Heart left ventricle (tissue), 16 donors: Measurements from ENCODE around the gene ACSL6. TPM values are rescaled to one million over a fixed set of nuclear protein-coding genes. Genes with fewer than 3 reads are reported as not detected.
A peak's percentile ranks its signal among the peaks of the same experiment; 100 is the strongest.
"Not testable (repeated sequence)": the region's sequence is repeated elsewhere in the genome, so short reads cannot be mapped to it uniquely, and the experiment has no call there.

Experiments
- ATAC-seq, 4 donors: fragments of 200-7000 bp; cut with Tn5 transposase; one replicate each; pipeline ENCODE4 v1.9.1; 2020 to 2022; ENCODE audit warnings: moderate library complexity in 4 of 4, mild to moderate bottlenecking in 3 of 4, moderate number of reproducible peaks in 1 of 4
- DNase-seq, 5 donors: peaks; one replicate each; pipeline ENCODE4 v3.0.0-alpha.2; 2020
- H3K27ac ChIP-seq, 12 donors: fragments of 200-600 bp; sonication (generic) in 4 of 12; one replicate each; pipeline versions ENCODE4 v1.5.0 to v1.8.0; 2016 to 2022; ENCODE audit warnings: mild to moderate bottlenecking in 2 of 12
- H3K27me3 ChIP-seq, 9 donors: fragments of 200-600 bp; sonication (generic) in 2 of 9; one replicate each; pipeline versions ENCODE4 v1.5.1 to v1.8.0; 2016 to 2022; ENCODE audit warnings: mild to moderate bottlenecking in 3 of 9
- H3K36me3 ChIP-seq, 9 donors: fragments of 200-600 bp; sonication (generic) in 2 of 9; one replicate each; pipeline versions ENCODE4 v1.5.0 to v1.8.0; 2018 to 2022; ENCODE audit warnings: mild to moderate bottlenecking in 2 of 9
- H3K4me1 ChIP-seq, 12 donors: fragments of 200-600 bp; sonication (generic) in 4 of 12; one replicate each; pipeline versions ENCODE4 v1.5.0 to v1.8.0; 2016 to 2022; ENCODE audit warnings: mild to moderate bottlenecking in 3 of 12
- H3K4me3 ChIP-seq, 12 donors: fragments of 200-600 bp; sonication (generic) in 4 of 12; one replicate each; pipeline versions ENCODE4 v1.5.0 to v1.8.0; 2017 to 2022; ENCODE audit warnings: mild to moderate bottlenecking in 9 of 12, moderate library complexity in 4 of 12
- H3K9me3 ChIP-seq, 12 donors: fragments of 200-600 bp; sonication (generic) in 4 of 12; one replicate each; pipeline versions ENCODE4 v1.5.0 to v1.8.0; 2016 to 2022; ENCODE audit warnings: mild to moderate bottlenecking in 1 of 12
- POLR2A ChIP-seq, 2 donors: fragments of 450-650 bp; IDR thresholded peaks; one replicate each; pipeline ENCODE4 v1.6.1; 2017; ENCODE audit warnings: antibody characterized with exemption in 2 of 2, mild to moderate bottlenecking in 2 of 2, moderate library complexity in 2 of 2
- WGBS, 4 donors: extraction: QIAGEN DNeasy Blood & Tissue Kit in 2 of 4; methylation state at CpG; one replicate each; pipeline versions ENCODE4 v1.1.5 to v1.1.7; 2013 to 2018; 5-methylcytosine and 5-hydroxymethylcytosine counted together
- intact Hi-C, 10 donors: fragments of 100-400 bp; cut with DNase I; formaldehyde crosslinking; loops; one replicate each; pipeline versions ENCODE4 v1.11.1 to v1.14.2; 2022
- polyA plus RNA-seq, 2 donors: library from polyadenylated mRNA; stranded (reverse); fragments of 200-250 nt; gene quantifications; one replicate each; pipeline ENCODE4 v1.2.3, GENCODE V29; 2013
- total RNA-seq, 9 donors: library from RNA; depleted of rRNA in 2 of 9; stranded (reverse); fragments of >200 nt in 2 of 9; fragmentation: NEBNext Ultra II Directional in 3 of 9; extraction: Animal tissue kit (Norgen Biotek cat#: 25700) in 3 of 9; gene quantifications; one replicate each; pipeline versions ENCODE4 v1.1.0 to v1.2.4, GENCODE V29; 2016 to 2023
- TF ChIP-seq, protein P1 (sequence below), 12 donors: fragments of 200-600 bp; sonication (generic) in 4 of 12; IDR thresholded peaks; one replicate each; pipeline versions ENCODE4 v1.5.0 to v1.8.0; 2018 to 2022; ENCODE audit warnings: antibody characterized with exemption in 12 of 12, mild to moderate bottlenecking in 5 of 12
- donor health status: ischemic (EF 13 %, LVEDD 7.1; RV severe dilation, severe dysfunction).
- donor health status: healthy with polysubstance abuse.
- donor health status: DM: no; HTN: yes; CAD: no.
- donor health status: DM: no; HTN: no; CAD: no.
- donor health status: ischemic (EF 25% LVEDD 6.9; RV normal size, moderate dysfunction).
- donor health status: ischemic (EF 25% LVEDD 5.7; RV mildly dilated, moderate dysfunction).
- donor health status: healthy.
- donor health status: DM: yes; HTN: yes; CAD: no.
- donor health status: ischemic (EF 35%, LVEDD 5.7; RV mildly dilated, moderate dysfunction).
- donor health status: nonischemic (EF 11% LVEDD 7.7; RV severe dilation, severe dysfunction).
- donor health status: DM: yes; HTN: yes; CAD: no.
- donor health status: PGD.
- donor health status: ischemic (EF 29% LVEDD 5.4; RV normal size, mild dysfunction).
- donor health status: nonischemic (EF 23%, LVEDD 6.1; RV moderate dilation, normal function).

The ACSL6 gene
- total and polyA plus RNA-seq, 11 donors: 0.33 to 3.8 (median 2.1) TPM

DNA sequence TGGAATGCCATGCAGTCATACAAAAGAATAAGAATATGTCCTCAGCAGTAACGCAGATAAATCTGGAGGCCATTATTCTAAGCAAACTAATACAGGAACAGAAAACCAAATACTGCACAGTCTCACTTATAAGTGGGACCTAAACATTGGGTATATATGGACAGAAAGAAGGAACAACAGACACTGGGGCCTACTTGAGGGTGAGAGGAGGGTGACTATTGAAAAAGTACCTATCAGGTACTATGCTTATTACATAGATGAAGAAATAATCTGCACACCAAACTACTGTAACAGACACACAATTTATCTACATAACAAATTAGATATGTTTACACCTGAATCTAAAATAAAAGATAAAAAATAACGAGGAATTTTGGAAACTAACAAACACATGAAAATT lies 104.8 kb downstream of the ACSL6 start:
- TF ChIP-seq POLR2A (IDR thresholded peaks at IDR 0.05): no peak
- TF ChIP-seq, protein P1, sequence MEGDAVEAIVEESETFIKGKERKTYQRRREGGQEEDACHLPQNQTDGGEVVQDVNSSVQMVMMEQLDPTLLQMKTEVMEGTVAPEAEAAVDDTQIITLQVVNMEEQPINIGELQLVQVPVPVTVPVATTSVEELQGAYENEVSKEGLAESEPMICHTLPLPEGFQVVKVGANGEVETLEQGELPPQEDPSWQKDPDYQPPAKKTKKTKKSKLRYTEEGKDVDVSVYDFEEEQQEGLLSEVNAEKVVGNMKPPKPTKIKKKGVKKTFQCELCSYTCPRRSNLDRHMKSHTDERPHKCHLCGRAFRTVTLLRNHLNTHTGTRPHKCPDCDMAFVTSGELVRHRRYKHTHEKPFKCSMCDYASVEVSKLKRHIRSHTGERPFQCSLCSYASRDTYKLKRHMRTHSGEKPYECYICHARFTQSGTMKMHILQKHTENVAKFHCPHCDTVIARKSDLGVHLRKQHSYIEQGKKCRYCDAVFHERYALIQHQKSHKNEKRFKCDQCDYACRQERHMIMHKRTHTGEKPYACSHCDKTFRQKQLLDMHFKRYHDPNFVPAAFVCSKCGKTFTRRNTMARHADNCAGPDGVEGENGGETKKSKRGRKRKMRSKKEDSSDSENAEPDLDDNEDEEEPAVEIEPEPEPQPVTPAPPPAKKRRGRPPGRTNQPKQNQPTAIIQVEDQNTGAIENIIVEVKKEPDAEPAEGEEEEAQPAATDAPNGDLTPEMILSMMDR (IDR thresholded peaks at IDR 0.05): no peak
- no peaks in the 10 kb centered on the region for H3K27me3 ChIP-seq
- H3K4me3 ChIP-seq: no peak overlapping the region
- H3K9me3 ChIP-seq: peaks cover 0 to 32% (median 10%) of the 10 kb centered on the region in 12 donors
- H3K36me3 ChIP-seq: no peaks in the 10 kb centered on the region
- intact Hi-C loops: no loop called here
- H3K4me1 ChIP-seq: no peaks in the 10 kb centered on the region
- 71 to 80% (median 72%) methylated on average over 2 of the region's 2 CpGs for WGBS, 4 donors
- ATAC-seq: no peak
- H3K27ac ChIP-seq: no peak overlapping the region
- no peak for DNase-seq

DNA sequence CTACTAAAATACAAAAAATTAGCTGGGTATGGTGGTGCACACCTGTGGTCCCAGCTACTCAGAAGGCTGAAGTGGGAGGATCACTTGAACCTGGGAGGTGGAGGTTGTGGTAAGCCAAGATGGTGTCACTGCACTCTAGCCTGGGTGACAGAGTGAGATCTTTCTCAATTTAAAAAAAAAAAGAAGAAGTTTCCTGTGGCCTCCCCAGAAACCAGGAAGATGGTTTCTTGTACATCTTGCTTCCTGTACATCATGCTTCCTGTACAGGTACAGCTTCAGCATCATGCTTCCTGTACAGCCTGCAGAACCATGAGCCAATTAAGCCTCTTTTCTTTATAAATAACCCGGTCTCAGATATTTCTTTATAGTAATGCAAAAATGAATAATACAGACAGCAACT lies 109.2 kb downstream of the ACSL6 start:
- intact Hi-C loops: loop anchor here in 1 of 10 donors (5.0 kb wide), 1 partner anchor 220 kb away; no protein-coding TSS in a partner anchor
- WGBS, 4 donors: 73 to 79% (median 75%) methylated on average over 1 of the region's 1 CpG
- not testable (repeated sequence) for H3K4me1 ChIP-seq, DNase-seq, ATAC-seq, H3K36me3 ChIP-seq, H3K4me3 ChIP-seq
- Histone ChIP-seq H3K27ac (peak overlapping the region in 1 of 12 donors; percentile 49), H3K9me3 (peaks cover 0 to 40% (median 10%) of the 10 kb centered on the region in 12 donors), H3K27me3 (peaks cover 0 to 11% (median 0%) of the 10 kb centered on the region in 9 donors)

Other genes starting within 250 kb of the ACSL6 start
- 10 to 100 TPM; 27.5 to 41.3 (median 35.1) TPM for gene FNIP1, start 214.6 kb downstream of the ACSL6 start, total RNA-seq
- gene FNIP1, start 214.6 kb downstream of the ACSL6 start, polyA plus RNA-seq: 1 to 10 TPM; 5.6 to 6.7 TPM
- gene MEIKIN, start 66.0 kb downstream of the ACSL6 start, total RNA-seq: under 1 TPM in 1 of 9 donors, not detected in 8; 0.63 TPM
- under 1 TPM in 1 of 2 donors, not detected in 1; 0.07 TPM for gene MEIKIN, start 66.0 kb downstream of the ACSL6 start, polyA plus RNA-seq
- gene IL3, start 49.0 kb upstream of the ACSL6 start, total RNA-seq: not detected
- not detected for gene IL3, start 49.0 kb upstream of the ACSL6 start, polyA plus RNA-seq
- gene CSF2, start 62.1 kb upstream of the ACSL6 start, total RNA-seq: under 1 TPM in 1 of 9 donors, not detected in 8; 0.67 TPM
- not detected for gene CSF2, start 62.1 kb upstream of the ACSL6 start, polyA plus RNA-seq
- 10 to 100 TPM; 41.2 to 80.7 (median 55.7) TPM for gene P4HA2, start 216.2 kb upstream of the ACSL6 start, total RNA-seq
- 100 to 1,000 TPM in 1 of 2 donors, 10 to 100 TPM in 1; 44.3 to 140 TPM for gene P4HA2, start 216.2 kb upstream of the ACSL6 start, polyA plus RNA-seq
- gene PDLIM4, start 246.0 kb upstream of the ACSL6 start, total RNA-seq: 10 to 100 TPM in 3 of 9 donors, 1 to 10 TPM in 6; 2.4 to 16.9 (median 8.1) TPM
- 1 to 10 TPM; 5.1 to 9.1 TPM for gene PDLIM4, start 246.0 kb upstream of the ACSL6 start, polyA plus RNA-seq